ENCODE data around the gene NAV1. TPM values are rescaled to one million over a fixed set of nuclear protein-coding genes. Genes with fewer than 3 reads are reported as not detected.
A peak's percentile ranks its signal among the peaks of the same experiment; 100 is the strongest.

Gene NAV1
- total RNA-seq, 2 donors from 2014 or later: 20.7 to 34.8 TPM

- intact Hi-C loops (cut with DNase I): no loop called here
- DNase-seq (peak; percentile 56), ATAC-seq (peak; percentile 17 to 58)
These were observed 35.3 kb upstream of the NAV1 start for GRCh38 chr1:201503397-201504176.

- DNase-seq: no peak
- no peak for ATAC-seq
- intact Hi-C loops (cut with DNase I): no loop called here
These were observed 34.7 kb upstream of the NAV1 start for GRCh38 chr1:201504179-201504631.

- intact Hi-C loops (cut with DNase I): no loop called here
- no peak for ATAC-seq
- DNase-seq: no peak
These were observed 34.0 kb upstream of the NAV1 start for GRCh38 chr1:201504799-201505502.

GRCh38 chr1:201505503-201505890 is 33.4 kb upstream of the NAV1 start:
- peak in 1 of 2 donors; percentile 26 for ATAC-seq
- DNase-seq: peak; percentile 51
- intact Hi-C loops (cut with DNase I): no loop called here

GRCh38 chr1:201506092-201506491 is 32.8 kb upstream of the NAV1 start:
- DNase-seq: no peak
- no peak for ATAC-seq
- intact Hi-C loops (cut with DNase I): no loop called here

GRCh38 chr1:201506557-201507359 is 32.2 kb upstream of the NAV1 start, which contains the start of gene CSRP1:
CSRP1 (minus strand) TSS chr1:201507123; CDS start chr1:201496303, 10,820 bp downstream.
- peak; percentile 93 for DNase-seq
- intact Hi-C loops (cut with DNase I): no loop called here
- peak; percentile 91 to 93 for ATAC-seq

GRCh38 chr1:201507360-201507675 is 31.6 kb upstream of the NAV1 start:
- intact Hi-C loops (cut with DNase I): no loop called here
- no peak for DNase-seq
- no peak for ATAC-seq

GRCh38 chr1:201508809-201509208 is 30.1 kb upstream of the NAV1 start:
- intact Hi-C loops (cut with DNase I): no loop called here
- DNase-seq (no peak), ATAC-seq (no peak)

- ATAC-seq: no peak
- intact Hi-C loops (cut with DNase I): loop anchor here (10.0 kb wide), 1 partner anchor 65 kb away; no protein-coding TSS in a partner anchor
- DNase-seq: no peak
These were observed 29.1 kb upstream of the NAV1 start for GRCh38 chr1:201509601-201510374.

- no peak for ATAC-seq
- DNase-seq: no peak
- intact Hi-C loops (cut with DNase I): loop anchor here (10.0 kb wide), 1 partner anchor 66 kb away; no protein-coding TSS in a partner anchor
These were observed 28.2 kb upstream of the NAV1 start for GRCh38 chr1:201510734-201511133.

- ATAC-seq (no peak), DNase-seq (no peak)
- intact Hi-C loops (cut with DNase I): loop anchor here (10.0 kb wide), 1 partner anchor 67 kb away; no protein-coding TSS in a partner anchor
These were observed 27.5 kb upstream of the NAV1 start for GRCh38 chr1:201511396-201511940.

- ATAC-seq (peak; percentile 78 to 83), DNase-seq (peak; percentile 77)
- intact Hi-C loops (cut with DNase I): loop anchor here (2.0 to 10.0 kb wide), 2 partner anchors 29 to 67 kb away; no protein-coding TSS in a partner anchor
These were observed 26.9 kb upstream of the NAV1 start for GRCh38 chr1:201511941-201512539.

GRCh38 chr1:201513498-201514243 is 25.3 kb upstream of the NAV1 start:
- intact Hi-C loops (cut with DNase I): loop anchor here (1.0 to 10.0 kb wide), 3 partner anchors 31 to 69 kb away; no protein-coding TSS in a partner anchor
- DNase-seq: no peak
- ATAC-seq: no peak

GRCh38 chr1:201514466-201514865 is 24.5 kb upstream of the NAV1 start:
- intact Hi-C loops (cut with DNase I): loop anchor here (10.0 kb wide), 1 partner anchor 70 kb away; no protein-coding TSS in a partner anchor
- ATAC-seq: no peak
- DNase-seq: no peak

GRCh38 chr1:201515062-201515750 is 23.7 kb upstream of the NAV1 start:
- DNase-seq (no peak), ATAC-seq (no peak)
- intact Hi-C loops (cut with DNase I): loop anchor here (10.0 kb wide), 1 partner anchor 70 kb away; no protein-coding TSS in a partner anchor

GRCh38 chr1:201515895-201516294 is 23.0 kb upstream of the NAV1 start:
- no peak for ATAC-seq
- no peak for DNase-seq
- intact Hi-C loops (cut with DNase I): loop anchor here (10.0 kb wide), 1 partner anchor 71 kb away; no protein-coding TSS in a partner anchor

All from left cardiac atrium (tissue), 4 donors.